Measurements from ENCODE around the gene METTL5. TPM values are rescaled to one million over a fixed set of nuclear protein-coding genes. Genes with fewer than 3 reads are reported as not detected.

Gene METTL5
- total and polyA plus RNA-seq, 9 of the 15 experiments (the other 6 are each of a cell fraction or from before 2014, with no cell fraction given) = 149 to 471 (median 224) TPM

GRCh38 chr2:169790581-169790980 is 34.1 kb downstream of the METTL5 start:
- Histone ChIP-seq H4K20me1 (replicated peaks; ENCODE audit: control insufficient read depth, insufficient read depth, low read length) (no peaks in the 10 kb centered on the region), H3K4me2 (ENCODE audit: insufficient read depth, low read length) (no peak overlapping the region), H3K9me3 (replicated peaks; ENCODE audit: control insufficient read depth, insufficient read depth, low read depth, low read length) (no peaks in the 10 kb centered on the region), H3K4me3 (no peak overlapping the region), H3K79me2 (ENCODE audit: control insufficient read depth, insufficient read depth, low read length) (no peaks in the 10 kb centered on the region), H3K9me1 (ENCODE audit: control insufficient read depth, insufficient read depth, low read length) (no peaks in the 10 kb centered on the region), H3K27ac (ENCODE audit: extremely low read depth, low read depth, low read length) (no peak overlapping the region), H3K9ac (ENCODE audit: insufficient read depth in 1 of 2, low read depth in 2 of 2, low read length in 2 of 2) (no peak overlapping the region), H3K27me3 (ENCODE audit: control insufficient read depth in 2 of 2, insufficient read depth in 2 of 2, low read length in 2 of 2) (no peaks in the 10 kb centered on the region), H3K4me1 (replicated peaks in 1 of 2; ENCODE audit: control insufficient read depth in 2 of 2, insufficient read depth in 2 of 2, low read length in 2 of 2) (peaks cover 0 to 6% of the 10 kb centered on the region in 2 experiments; a peak in 2 of 5 replicates), H2AFZ (ENCODE audit: low read depth, low read length) (no peak overlapping the region), H3K36me3 (ENCODE audit: control insufficient read depth, insufficient read depth, low read length) (no peaks in the 10 kb centered on the region)
- DNase-seq (ENCODE audit: extremely low read depth in 1 of 4, low spot score in 3 of 4) = no peak
- TF ChIP-seq AFF4 (CRISPR knock-in tag; IDR thresholded peaks at IDR 0.05) (no peak), EGR1 (conservative IDR thresholded peaks at IDR 0.05) (0 out of 2 replicates have a peak, but pooled peaks have one; percentile 18)
- no TSS peak for BruUV-seq (replicated peaks)
- ChIA-PET CTCF (ENCODE audit: low intra/inter-chr PET ratio) (interaction anchor here (1.7 kb wide), 1 partner anchor 262 kb away, joined by 7 read pairs; no protein-coding TSS in a partner anchor), POLR2A (interaction anchor here (0.5 to 1.6 kb wide), 3 partner anchors 8 to 569 kb away, joined by 3 to 8 read pairs (median 3); partner anchors contain the start of genes KLHL23 and SSB)
- no peak for ATAC-seq
- intact Hi-C loops (cut with micrococcal nuclease) (loop anchor here (5.0 kb wide), 1 partner anchor 263 kb away; no protein-coding TSS in a partner anchor), in situ Hi-C loops (cut with MboI) (no loop called here)
- no peak for FAIRE-seq
- WGBS (ENCODE audit: insufficient coverage, low coverage, missing lambda C conversion rate) = 82% methylated on average over 5 of the region's 5 CpGs

Measured in K562 (cell line).